HUES48 (cell line): ENCODE data around the gene PARD6G.

ENCODE experiments used
- H3K27ac ChIP-seq: one replicate; pipeline ENCODE4 v1.7.0; 2013; ENCODE audit warnings: low read depth, low read length, inconsistent platforms
- H3K27me3 ChIP-seq: 2 replicates; pipeline ENCODE4 v1.6.1; 2013; ENCODE audit warnings: mild to moderate bottlenecking, low read length; ENCODE audit not compliant: control insufficient read depth, insufficient read depth
- H3K36me3 ChIP-seq: 2 replicates; pipeline ENCODE4 v1.6.1; 2013; ENCODE audit warnings: low read length; ENCODE audit not compliant: control insufficient read depth, insufficient read depth
- H3K4me1 ChIP-seq: 2 replicates; pipeline ENCODE4 v1.6.1; 2013; ENCODE audit warnings: mild to moderate bottlenecking, low read length; ENCODE audit not compliant: control insufficient read depth, insufficient read depth
- H3K4me3 ChIP-seq: 2 replicates; pipeline ENCODE4 v1.5.1; 2013; ENCODE audit warnings: mild to moderate bottlenecking, low read depth, low read length
- H3K9ac ChIP-seq: 2 replicates; pipeline ENCODE4 v1.6.1; 2013; ENCODE audit warnings: mild to moderate bottlenecking, low read depth, low read length, moderate library complexity
- H3K9me3 ChIP-seq: 2 replicates; pipeline ENCODE4 v1.6.1; 2013; ENCODE audit warnings: low read length; ENCODE audit not compliant: control insufficient read depth, insufficient read depth

The PARD6G gene

DNA sequence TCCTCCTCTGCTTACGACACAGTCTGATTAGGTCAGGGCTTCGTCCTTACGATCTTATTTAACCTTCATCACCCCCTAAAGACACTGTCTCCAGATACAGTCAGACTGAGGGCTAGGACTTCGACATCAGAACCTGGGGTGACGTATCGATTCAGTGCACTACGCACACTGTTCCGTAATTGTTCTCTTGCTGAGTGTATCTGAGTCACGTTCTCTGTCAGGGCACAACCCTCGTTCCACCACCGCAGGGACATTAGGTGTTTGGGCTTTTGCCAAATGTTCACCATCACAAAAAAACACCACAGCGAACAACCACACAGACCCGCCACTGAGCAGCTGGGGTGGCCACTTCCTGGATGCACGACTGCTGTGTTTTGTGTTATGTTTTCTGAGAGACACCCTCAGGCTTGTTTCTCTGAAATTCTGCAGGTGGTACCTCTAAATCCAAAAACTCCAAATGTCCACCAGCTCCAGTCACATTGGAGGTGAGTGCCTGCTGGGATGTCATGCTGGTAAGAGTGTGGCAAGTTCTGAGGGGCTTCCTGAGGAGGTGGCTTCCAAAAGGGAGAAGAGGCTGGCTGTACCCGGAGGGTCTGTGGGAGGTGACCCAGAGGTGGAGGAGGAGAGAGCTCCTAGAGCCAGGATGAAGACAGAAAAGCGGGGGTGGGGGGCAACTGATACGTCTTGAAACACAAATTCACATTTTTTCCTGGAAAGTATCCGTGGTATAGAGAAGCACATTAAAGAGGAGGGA is 71.7 kb downstream of the PARD6G start:
- no peak overlapping the region for H3K4me3 ChIP-seq
- no peaks in the 10 kb centered on the region for H3K36me3 ChIP-seq
- H3K4me1 ChIP-seq = no peaks in the 10 kb centered on the region
- H3K9ac ChIP-seq = no peak overlapping the region
- H3K27ac ChIP-seq = no peak overlapping the region
- H3K27me3 ChIP-seq = no peaks in the 10 kb centered on the region
- no peaks in the 10 kb centered on the region for H3K9me3 ChIP-seq

DNA sequence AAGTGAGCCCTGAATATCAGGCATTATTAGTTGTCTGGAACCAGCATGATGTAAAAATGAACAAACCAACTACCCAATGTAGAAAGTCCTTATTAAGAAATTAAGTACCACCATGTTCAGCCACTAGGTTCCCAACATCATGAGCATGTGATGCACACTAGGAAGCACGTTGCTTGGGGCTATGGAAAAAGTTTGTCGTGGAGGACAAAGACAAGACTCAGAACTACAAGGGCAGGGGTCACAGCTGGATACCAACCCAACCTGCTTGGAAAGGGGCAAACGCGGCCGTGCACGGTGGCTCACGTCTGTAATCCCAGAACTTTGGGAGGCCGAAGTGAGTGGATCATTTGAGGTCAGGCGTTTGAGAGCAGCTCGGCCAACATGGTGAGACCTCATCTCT is 74.3 kb downstream of the PARD6G start:
- H3K27me3 ChIP-seq = no peaks in the 10 kb centered on the region

DNA sequence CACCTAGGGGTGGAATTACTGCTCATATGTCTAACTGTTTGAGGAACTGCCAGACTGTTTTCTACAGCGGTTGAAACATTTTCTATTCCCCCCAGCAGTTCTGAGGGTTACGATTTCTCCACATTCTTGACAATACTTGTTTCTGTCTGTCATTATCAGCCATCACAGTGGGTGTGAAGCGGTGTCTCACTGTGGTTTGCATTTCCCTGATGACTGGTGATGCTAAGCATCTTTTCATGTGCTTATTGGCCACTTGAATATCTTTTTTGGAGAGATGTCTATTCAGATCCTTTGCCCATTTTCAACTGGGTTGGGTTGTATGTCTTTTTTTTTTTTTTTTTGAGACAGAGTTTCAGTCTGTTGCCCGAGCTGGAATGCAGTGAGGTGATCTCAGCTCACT is 75.3 kb downstream of the PARD6G start:
- H3K9me3 ChIP-seq = no peaks in the 10 kb centered on the region
- no peak overlapping the region for H3K27ac ChIP-seq
- no peaks in the 10 kb centered on the region for H3K4me1 ChIP-seq
- no peak overlapping the region for H3K9ac ChIP-seq
- H3K36me3 ChIP-seq = no peaks in the 10 kb centered on the region
- no peaks in the 10 kb centered on the region for H3K27me3 ChIP-seq
- no peak overlapping the region for H3K4me3 ChIP-seq

More for the DNA sequence above, 74.3 kb downstream of the PARD6G start:
- H3K4me1 ChIP-seq = no peaks in the 10 kb centered on the region
- no peak overlapping the region for H3K27ac ChIP-seq
- no peak overlapping the region for H3K4me3 ChIP-seq
- H3K36me3 ChIP-seq = no peaks in the 10 kb centered on the region
- H3K9ac ChIP-seq = no peak overlapping the region
- no peaks in the 10 kb centered on the region for H3K9me3 ChIP-seq

DNA sequence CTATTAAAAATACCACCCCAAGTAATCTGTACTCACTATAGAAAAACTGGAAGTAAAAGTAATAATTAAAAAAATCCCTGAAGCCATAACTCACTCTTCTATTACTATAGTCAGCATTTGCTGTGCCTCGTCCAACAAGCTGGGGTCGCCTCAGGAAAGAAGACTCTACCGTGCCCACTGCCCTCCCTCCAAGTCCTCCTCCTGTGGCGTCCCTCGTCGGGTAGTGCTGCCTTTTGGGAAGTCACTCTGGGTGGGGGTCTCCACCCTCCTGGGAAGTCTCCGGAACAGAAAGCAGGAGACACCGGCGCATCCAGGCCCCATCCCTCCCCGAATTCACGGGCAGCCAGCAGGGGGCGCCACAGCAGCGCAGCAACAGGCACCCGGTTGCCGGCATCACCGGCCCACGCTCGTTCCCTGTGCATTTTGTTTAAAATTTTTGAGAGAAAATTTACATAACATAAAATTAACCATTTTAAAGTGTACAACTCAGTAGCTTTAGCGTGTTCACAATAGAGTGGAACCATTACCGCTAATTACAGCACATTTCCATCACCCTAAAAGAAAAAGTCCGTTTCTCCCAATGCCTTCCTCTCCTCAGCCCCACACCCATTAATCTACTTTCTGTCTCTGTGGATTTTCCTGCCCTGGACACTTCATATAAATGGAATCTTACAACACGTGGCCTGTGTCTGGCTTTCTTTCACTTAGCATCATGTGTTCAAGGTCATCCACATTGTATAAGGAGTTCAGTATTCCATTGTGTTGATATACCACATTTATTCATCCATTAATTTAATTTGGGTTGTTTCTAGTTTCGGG is 76.1 kb downstream of the PARD6G start:
- H3K36me3 ChIP-seq = no peaks in the 10 kb centered on the region
- H3K4me3 ChIP-seq = no peak overlapping the region
- no peaks in the 10 kb centered on the region for H3K9me3 ChIP-seq
- no peak overlapping the region for H3K27ac ChIP-seq
- no peak overlapping the region for H3K9ac ChIP-seq
- no peaks in the 10 kb centered on the region for H3K4me1 ChIP-seq
- H3K27me3 ChIP-seq = no peaks in the 10 kb centered on the region

- no peaks in the 10 kb centered on the region for H3K4me1 ChIP-seq
- H3K27ac ChIP-seq = no peak overlapping the region
- H3K9ac ChIP-seq = no peak overlapping the region
- no peaks in the 10 kb centered on the region for H3K27me3 ChIP-seq
- no peaks in the 10 kb centered on the region for H3K9me3 ChIP-seq
- no peaks in the 10 kb centered on the region for H3K36me3 ChIP-seq
- no peak overlapping the region for H3K4me3 ChIP-seq
Measured at GRCh38 chr18:80170395-80171053, 76.8 kb downstream of the PARD6G start.

- H3K4me3 ChIP-seq = no peak overlapping the region
- no peak overlapping the region for H3K9ac ChIP-seq
- no peaks in the 10 kb centered on the region for H3K36me3 ChIP-seq
- no peaks in the 10 kb centered on the region for H3K27me3 ChIP-seq
- no peak overlapping the region for H3K27ac ChIP-seq
- H3K4me1 ChIP-seq = no peaks in the 10 kb centered on the region
- H3K9me3 ChIP-seq = peaks cover 4% of the 10 kb centered on the region; the same call in 1 of the 2 replicates
Measured at GRCh38 chr18:80169607-80170006, 77.7 kb downstream of the PARD6G start.

- Histone ChIP-seq H3K9ac (no peak overlapping the region), H3K4me3 (no peak overlapping the region), H3K9me3 (peaks cover 4% of the 10 kb centered on the region; the same call in 1 of the 2 replicates), H3K27ac (no peak overlapping the region), H3K36me3 (no peaks in the 10 kb centered on the region), H3K4me1 (no peaks in the 10 kb centered on the region), H3K27me3 (no peaks in the 10 kb centered on the region)
Measured at GRCh38 chr18:80168982-80169381, 78.3 kb downstream of the PARD6G start.

- no peak overlapping the region for H3K4me3 ChIP-seq
- H3K36me3 ChIP-seq = no peaks in the 10 kb centered on the region
- no peaks in the 10 kb centered on the region for H3K4me1 ChIP-seq
- H3K27me3 ChIP-seq = no peaks in the 10 kb centered on the region
- no peak overlapping the region for H3K27ac ChIP-seq
- H3K9ac ChIP-seq = no peak overlapping the region
- H3K9me3 ChIP-seq = peaks cover 4% of the 10 kb centered on the region; the same call in 1 of the 2 replicates
Measured at GRCh38 chr18:80168346-80168745, 79.0 kb downstream of the PARD6G start.

- H3K27me3 ChIP-seq = no peaks in the 10 kb centered on the region
- H3K9ac ChIP-seq = no peak overlapping the region
- no peaks in the 10 kb centered on the region for H3K4me1 ChIP-seq
- H3K9me3 ChIP-seq = peaks cover 4% of the 10 kb centered on the region; the same call in 1 of the 2 replicates
- no peaks in the 10 kb centered on the region for H3K36me3 ChIP-seq
- no peak overlapping the region for H3K27ac ChIP-seq
- H3K4me3 ChIP-seq = no peak overlapping the region
Measured at GRCh38 chr18:80167931-80168330, 79.4 kb downstream of the PARD6G start.

DNA sequence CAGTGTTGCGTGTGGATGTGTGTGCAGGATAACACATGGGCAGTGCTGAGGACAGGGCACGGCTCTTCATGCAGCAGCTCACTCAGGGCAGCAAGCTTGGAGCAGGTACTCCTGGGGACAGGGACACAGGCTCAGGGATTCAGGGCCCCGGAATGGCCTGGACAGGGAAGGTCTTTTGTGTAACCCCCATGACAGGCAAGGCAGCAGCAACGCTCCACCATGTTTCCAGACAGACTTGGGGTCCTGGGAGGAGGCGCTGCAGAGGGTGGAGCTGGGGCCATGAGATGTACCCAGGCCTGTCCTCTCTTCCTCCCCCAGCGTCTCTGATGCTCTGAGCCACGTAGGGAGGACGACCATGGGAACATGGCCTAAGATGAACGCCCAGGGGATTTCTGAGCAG is 80.0 kb downstream of the PARD6G start:
- Histone ChIP-seq H3K4me1 (no peaks in the 10 kb centered on the region), H3K27ac (no peak overlapping the region), H3K9ac (no peak overlapping the region), H3K9me3 (peaks cover 4% of the 10 kb centered on the region; the same call in 1 of the 2 replicates), H3K4me3 (no peak overlapping the region), H3K36me3 (peaks cover 2% of the 10 kb centered on the region; the same call in 1 of the 2 replicates), H3K27me3 (no peaks in the 10 kb centered on the region)
